ENCODE data around the gene NRIP1.

- TF ChIP-seq CTCF (IDR thresholded peaks at IDR 0.05) (no peak), POLR2A (IDR thresholded peaks at IDR 0.05) (no peak)
Observed at GRCh38 chr21:15071009-15071408, 6.2 kb upstream of the NRIP1 start.

Measured in transverse colon (tissue), 3 donors.